CD8-positive, alpha-beta memory T cell (primary cell): ENCODE results near the gene PIGQ. TPM values are rescaled to one million over a fixed set of nuclear protein-coding genes. Genes with fewer than 3 reads are reported as not detected.

Experiments
- CTCF ChIA-PET: fragments of 350-600 bp; sonication (Branson Sonifier 250); formaldehyde crosslinking; loops from one replicate; lab custom pipeline; 2021; ENCODE audit warnings: antibody characterized with exemption; lab: Charles Lee
- POLR2A ChIA-PET: fragments of 350-600 bp; sonication (Branson Sonifier 250); formaldehyde crosslinking; loops from one replicate; lab custom pipeline; 2021; ENCODE audit warnings: antibody characterized with exemption; lab: Charles Lee
- DNase-seq, 5 donors: peaks; one replicate each; pipeline versions ENCODE4 v3.0.0 to v3.0.0-alpha.2; 2020 to 2022; ENCODE audit warnings: mixed read lengths in 1 of 5
- H3K27ac ChIP-seq: one replicate; pipeline ENCODE4 v1.7.0; 2013; ENCODE audit warnings: low read depth, mild to moderate bottlenecking, low read length, moderate library complexity
- H3K27me3 ChIP-seq: 2 replicates; pipeline ENCODE4 v1.7.0; 2013; ENCODE audit warnings: low read length, mild to moderate bottlenecking; ENCODE audit not compliant: insufficient read depth, poor library complexity, severe bottlenecking
- H3K36me3 ChIP-seq: 2 replicates; pipeline ENCODE4 v1.7.0; 2013; ENCODE audit warnings: mild to moderate bottlenecking, low read length, moderate library complexity; ENCODE audit not compliant: insufficient read depth
- H3K4me1 ChIP-seq: 2 replicates; pipeline ENCODE4 v1.7.0; 2013; ENCODE audit warnings: mild to moderate bottlenecking, low read length, moderate library complexity; ENCODE audit not compliant: insufficient read depth
- H3K4me3 ChIP-seq: 2 replicates; pipeline ENCODE4 v1.7.0; 2013; ENCODE audit warnings: mild to moderate bottlenecking, low read length
- H3K9me3 ChIP-seq: 2 replicates; pipeline ENCODE4 v1.7.0; 2013; ENCODE audit warnings: mild to moderate bottlenecking, low read length
- H3K27ac Mint-ChIP-seq, 8 donors: one replicate each; pipeline ENCODE4 v1.8.0; 2020 to 2021; ENCODE audit warnings: mixed read lengths in 8 of 8, mild to moderate bottlenecking in 6 of 8, inconsistent platforms in 3 of 8, moderate library complexity in 3 of 8
- H3K27me3 Mint-ChIP-seq, 2 donors: one replicate each; pipeline ENCODE4 v1.8.0; 2020 to 2021; ENCODE audit warnings: mixed read lengths in 2 of 2, mild to moderate bottlenecking in 1 of 2, moderate library complexity in 1 of 2
- H3K36me3 Mint-ChIP-seq, 3 donors: one replicate each; pipeline ENCODE4 v1.8.0; 2020 to 2021; ENCODE audit warnings: mixed read lengths in 3 of 3, inconsistent platforms in 1 of 3, mild to moderate bottlenecking in 1 of 3
- H3K4me1 Mint-ChIP-seq, 3 donors: one replicate each; pipeline ENCODE4 v1.8.0; 2020 to 2021; ENCODE audit warnings: mixed read lengths in 3 of 3, inconsistent platforms in 1 of 3, mild to moderate bottlenecking in 1 of 3
- H3K4me3 Mint-ChIP-seq, 7 donors: one replicate each; pipeline ENCODE4 v1.8.0; 2020 to 2021; ENCODE audit warnings: mixed read lengths in 7 of 7, mild to moderate bottlenecking in 6 of 7, moderate library complexity in 4 of 7, inconsistent platforms in 2 of 7
- H3K9me3 Mint-ChIP-seq, 5 donors: one replicate each; pipeline ENCODE4 v1.8.0; 2020 to 2022; ENCODE audit warnings: mixed read lengths in 5 of 5, mild to moderate bottlenecking in 3 of 5, moderate library complexity in 2 of 5, inconsistent platforms in 1 of 5
- polyA plus RNA-seq: library from polyadenylated mRNA; unstranded; fragments of 300-500 nt; fragmentation: Illumina TruSeq; gene quantifications from one replicate; pipeline ENCODE4 v1.2.3, GENCODE V29; 2021
- total RNA-seq, 2 experiments: library from RNA; stranded (reverse); gene quantifications; one replicate each; pipeline ENCODE4 v1.2.3, GENCODE V29; 2021

Gene PIGQ
- total and polyA plus RNA-seq, 3 experiments from 2014 or later, result 14.0 to 50.1 (median 47.4) TPM

- H3K4me1 ChIP-seq, result no peaks in the 10 kb centered on the region
- no peaks in the 10 kb centered on the region for H3K27me3 ChIP-seq
- DNase-seq, result no peak
- no peak overlapping the region for H3K4me3 ChIP-seq
- Mint-ChIP-seq H3K27me3 (no peaks in the 10 kb centered on the region), H3K27ac (no peak overlapping the region), H3K9me3 (no peaks in the 10 kb centered on the region), H3K4me3 (no peak overlapping the region), H3K36me3 (peaks cover 0 to 12% (median 0%) of the 10 kb centered on the region in 3 donors), H3K4me1 (no peaks in the 10 kb centered on the region)
- H3K9me3 ChIP-seq, result no peaks in the 10 kb centered on the region
- ChIA-PET POLR2A (no interaction called here), CTCF (no interaction called here)
- H3K36me3 ChIP-seq, result no peaks in the 10 kb centered on the region
- no peak overlapping the region for H3K27ac ChIP-seq
Observed at GRCh38 chr16:549544-550263, 20.1 kb upstream of the PIGQ start.

GRCh38 chr16:551210-551609 lies 18.6 kb upstream of the PIGQ start:
- ChIA-PET CTCF (no interaction called here), POLR2A (no interaction called here)
- peaks cover 0 to 11% (median 0%) of the 10 kb centered on the region in 3 donors for H3K36me3 Mint-ChIP-seq
- no peaks in the 10 kb centered on the region for H3K27me3 ChIP-seq
- no peaks in the 10 kb centered on the region for H3K4me1 Mint-ChIP-seq
- no peak for DNase-seq
- H3K9me3 ChIP-seq, result no peaks in the 10 kb centered on the region
- no peak overlapping the region for H3K27ac Mint-ChIP-seq
- no peaks in the 10 kb centered on the region for H3K36me3 ChIP-seq
- no peak overlapping the region for H3K4me3 ChIP-seq
- no peak overlapping the region for H3K4me3 Mint-ChIP-seq
- H3K27ac ChIP-seq, result no peak overlapping the region
- no peaks in the 10 kb centered on the region for H3K9me3 Mint-ChIP-seq
- no peaks in the 10 kb centered on the region for H3K4me1 ChIP-seq
- no peaks in the 10 kb centered on the region for H3K27me3 Mint-ChIP-seq

- peaks cover 0 to 11% (median 0%) of the 10 kb centered on the region in 3 donors for H3K36me3 Mint-ChIP-seq
- no peak overlapping the region for H3K4me3 Mint-ChIP-seq
- H3K9me3 Mint-ChIP-seq, result no peaks in the 10 kb centered on the region
- DNase-seq, result no peak
- H3K27ac ChIP-seq, result no peak overlapping the region
- H3K36me3 ChIP-seq, result no peaks in the 10 kb centered on the region
- no peaks in the 10 kb centered on the region for H3K4me1 Mint-ChIP-seq
- no peak overlapping the region for H3K27ac Mint-ChIP-seq
- no peaks in the 10 kb centered on the region for H3K27me3 ChIP-seq
- CTCF ChIA-PET, result no interaction called here
- no peaks in the 10 kb centered on the region for H3K4me1 ChIP-seq
- no peaks in the 10 kb centered on the region for H3K27me3 Mint-ChIP-seq
- H3K9me3 ChIP-seq, result no peaks in the 10 kb centered on the region
- POLR2A ChIA-PET, result no interaction called here
- no peak overlapping the region for H3K4me3 ChIP-seq
Observed at GRCh38 chr16:552171-552570, 17.6 kb upstream of the PIGQ start.

DNA sequence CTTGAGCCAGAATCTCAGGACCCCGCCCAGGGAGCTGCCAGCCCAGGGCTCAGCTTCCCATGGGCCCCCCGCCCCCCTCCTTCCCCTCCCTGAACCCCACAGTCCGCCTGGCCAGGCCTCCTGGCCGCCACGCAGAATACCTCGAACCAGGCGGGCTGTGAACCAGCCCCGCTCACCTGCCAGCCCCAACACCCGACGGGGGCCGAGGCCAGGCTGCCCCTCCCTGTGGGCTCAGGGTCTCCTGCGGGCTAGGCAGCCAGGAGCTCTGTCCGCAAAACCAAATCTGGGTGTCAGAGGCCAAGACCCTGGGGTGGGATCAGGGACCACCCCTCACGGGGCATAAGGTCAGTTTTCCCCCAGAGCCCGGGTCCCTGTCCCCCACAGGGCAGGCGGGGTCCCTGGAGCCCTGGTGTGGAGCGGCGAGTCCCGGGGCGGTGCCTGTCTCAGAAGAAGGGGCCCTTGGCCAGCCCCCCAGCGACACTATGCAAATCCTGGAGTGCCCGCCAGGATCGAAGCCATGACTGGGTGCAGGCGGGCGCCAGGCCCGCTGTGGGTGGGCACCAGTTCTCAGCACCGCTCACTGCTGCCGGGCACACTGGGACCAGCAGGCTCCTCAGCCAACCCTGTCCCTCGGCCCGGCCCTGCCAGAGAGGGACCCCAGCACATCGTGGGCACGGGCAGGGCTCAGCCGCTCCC lies 16.0 kb upstream of the PIGQ start:
- Histone ChIP-seq H3K4me1 (no peaks in the 10 kb centered on the region), H3K27me3 (peaks cover 5% of the 10 kb centered on the region), H3K36me3 (no peaks in the 10 kb centered on the region), H3K9me3 (no peaks in the 10 kb centered on the region), H3K27ac (no peak overlapping the region), H3K4me3 (no peak overlapping the region)
- Mint-ChIP-seq H3K27ac (no peak overlapping the region), H3K9me3 (no peaks in the 10 kb centered on the region), H3K4me1 (no peaks in the 10 kb centered on the region), H3K27me3 (peaks cover 2 to 3% of the 10 kb centered on the region in 2 donors), H3K36me3 (peaks cover 0 to 11% (median 0%) of the 10 kb centered on the region in 3 donors), H3K4me3 (peak overlapping the region in 1 of 7 donors; percentile 27)
- DNase-seq, result no peak
- ChIA-PET CTCF (no interaction called here), POLR2A (no interaction called here)

DNA sequence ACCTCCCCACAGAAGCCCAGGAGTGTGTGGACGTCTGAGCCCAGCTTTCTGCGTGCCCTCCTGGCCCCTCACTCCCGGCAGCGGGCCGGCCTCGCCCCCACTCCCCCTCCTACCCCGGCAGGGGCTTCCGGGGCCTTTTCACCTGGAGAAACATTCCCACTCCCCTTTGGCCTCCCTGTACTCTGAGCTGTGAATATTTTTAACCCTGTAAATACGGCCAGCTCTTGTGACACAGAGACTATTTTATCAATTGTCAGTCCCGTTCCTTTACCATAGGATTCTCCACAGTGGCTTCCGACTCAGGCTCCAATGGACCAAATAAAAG lies 15.5 kb upstream of the PIGQ start:
- Mint-ChIP-seq H3K9me3 (no peaks in the 10 kb centered on the region), H3K4me1 (no peaks in the 10 kb centered on the region)
- POLR2A ChIA-PET, result no interaction called here

DNA sequence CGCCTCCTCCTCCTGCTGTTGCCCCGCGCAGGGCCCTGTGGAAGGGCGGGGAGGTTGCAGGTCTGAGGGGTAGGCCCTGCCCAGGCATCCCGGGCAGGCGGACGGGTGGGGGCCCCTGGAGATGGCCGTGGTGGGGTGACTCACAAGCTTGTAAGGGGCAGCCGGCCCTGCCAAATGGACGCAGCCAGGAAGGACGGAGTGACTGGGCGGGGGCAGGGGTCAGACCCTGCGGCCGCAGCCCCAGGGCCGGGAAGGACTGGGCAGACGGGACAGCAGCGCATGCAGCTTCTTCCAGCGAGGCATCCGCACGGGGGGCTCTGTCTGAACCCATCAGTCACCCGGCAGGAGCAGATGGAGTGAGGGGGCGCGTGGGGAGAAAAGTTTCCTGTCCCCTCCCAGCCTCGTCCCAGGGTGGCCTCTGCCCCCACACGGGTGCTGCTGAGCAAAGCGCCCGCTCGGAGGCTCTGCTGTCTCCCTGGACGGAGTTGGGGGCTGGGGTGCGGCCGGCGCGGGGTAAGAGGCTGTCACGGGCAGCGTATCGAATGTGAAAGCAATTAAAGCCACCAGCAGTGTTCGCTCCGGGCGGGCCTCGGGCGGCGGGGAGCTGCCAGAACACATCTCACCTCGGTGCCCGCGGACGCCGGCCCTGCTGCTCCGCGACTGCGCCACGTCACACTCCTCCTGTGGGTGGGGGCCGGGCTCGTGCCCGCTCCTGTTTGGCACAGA lies 15.0 kb upstream of the PIGQ start:
- Mint-ChIP-seq H3K27me3 (peaks cover 3 to 4% of the 10 kb centered on the region in 2 donors), H3K4me1 (no peaks in the 10 kb centered on the region), H3K27ac (no peak overlapping the region), H3K4me3 (no peak overlapping the region), H3K9me3 (no peaks in the 10 kb centered on the region), H3K36me3 (peaks cover 0 to 9% (median 0%) of the 10 kb centered on the region in 3 donors)
- peaks cover 8% of the 10 kb centered on the region for H3K27me3 ChIP-seq
- no peak overlapping the region for H3K4me3 ChIP-seq
- no peaks in the 10 kb centered on the region for H3K4me1 ChIP-seq
- no peaks in the 10 kb centered on the region for H3K9me3 ChIP-seq
- H3K27ac ChIP-seq, result no peak overlapping the region
- H3K36me3 ChIP-seq, result no peaks in the 10 kb centered on the region
- no peak for DNase-seq
- CTCF ChIA-PET, result no interaction called here
- POLR2A ChIA-PET, result no interaction called here

More for the DNA sequence above, 15.5 kb upstream of the PIGQ start:
- H3K27me3 ChIP-seq, result peaks cover 8% of the 10 kb centered on the region
- Mint-ChIP-seq H3K4me3 (peak overlapping the region in 1 of 7 donors; percentile 27), H3K27ac (no peak overlapping the region), H3K27me3 (peaks cover 2 to 3% of the 10 kb centered on the region in 2 donors), H3K36me3 (peaks cover 0 to 9% (median 0%) of the 10 kb centered on the region in 3 donors)
- CTCF ChIA-PET, result no interaction called here
- DNase-seq, result no peak
- no peaks in the 10 kb centered on the region for H3K36me3 ChIP-seq
- H3K4me1 ChIP-seq, result no peaks in the 10 kb centered on the region
- H3K4me3 ChIP-seq, result no peak overlapping the region
- H3K27ac ChIP-seq, result no peak overlapping the region
- no peaks in the 10 kb centered on the region for H3K9me3 ChIP-seq

DNA sequence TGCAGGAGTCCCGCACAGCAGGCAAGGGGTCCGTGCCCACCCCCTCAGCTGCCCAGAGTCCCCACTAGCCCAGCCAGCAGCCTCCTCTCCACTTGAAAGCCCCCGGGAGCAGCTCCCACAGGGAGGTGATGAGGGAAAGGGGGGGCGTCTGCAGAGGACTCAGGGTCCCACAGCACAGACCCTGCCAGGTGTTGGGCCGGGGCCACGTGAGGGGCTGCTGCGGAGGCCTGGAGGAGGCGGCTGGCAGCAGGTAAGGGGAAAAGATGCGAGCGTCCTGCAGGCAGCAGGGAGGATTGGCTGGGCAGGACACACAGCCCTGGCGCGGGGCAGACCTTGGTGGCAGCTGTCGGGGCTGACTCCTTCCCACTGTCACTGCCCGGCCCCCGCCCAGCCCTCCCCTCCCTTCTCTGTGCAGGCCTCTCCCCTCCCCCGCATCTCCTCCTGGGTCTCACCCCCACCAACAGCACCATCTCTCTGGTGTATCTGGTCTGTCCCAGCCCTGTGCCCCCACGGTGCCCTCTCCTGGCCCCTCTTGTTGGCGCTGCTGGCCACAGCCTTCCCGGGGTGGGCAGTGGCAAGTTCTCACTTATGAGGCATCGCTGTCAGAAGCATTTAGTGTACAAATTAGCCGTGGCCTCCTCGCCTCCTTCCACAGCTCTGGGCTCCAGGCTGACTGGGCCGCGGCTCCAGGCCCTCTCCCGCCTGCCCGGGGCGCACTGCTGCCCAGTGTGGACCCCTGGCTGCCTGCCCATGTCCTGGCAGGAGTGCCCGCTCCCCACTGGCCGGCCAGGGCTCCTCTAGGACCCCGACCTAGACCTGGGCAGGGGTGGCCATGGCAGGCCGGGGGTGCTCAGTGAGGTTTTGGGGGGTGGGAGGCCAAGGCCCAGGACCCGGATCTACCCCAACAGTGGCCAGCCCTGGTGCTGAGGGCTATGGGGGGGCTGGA lies 14.0 kb upstream of the PIGQ start:
- Mint-ChIP-seq H3K36me3 (peaks cover 0 to 9% (median 0%) of the 10 kb centered on the region in 3 donors), H3K4me1 (no peaks in the 10 kb centered on the region), H3K27ac (no peak overlapping the region), H3K9me3 (no peaks in the 10 kb centered on the region), H3K27me3 (peaks cover 3 to 4% of the 10 kb centered on the region in 2 donors), H3K4me3 (no peak overlapping the region)
- ChIA-PET POLR2A (no interaction called here), CTCF (no interaction called here)
- Histone ChIP-seq H3K27me3 (peaks cover 8% of the 10 kb centered on the region), H3K9me3 (no peaks in the 10 kb centered on the region), H3K4me3 (no peak overlapping the region), H3K4me1 (no peaks in the 10 kb centered on the region), H3K27ac (no peak overlapping the region), H3K36me3 (no peaks in the 10 kb centered on the region)
- DNase-seq, result no peak
